ENCODE results near the gene EXOC3L4. TPM values are rescaled to one million over a fixed set of nuclear protein-coding genes. Genes with fewer than 3 reads are reported as not detected.
A peak's percentile ranks its signal among the peaks of the same experiment; 100 is the strongest.

The EXOC3L4 gene
- total and polyA plus RNA-seq, 4 experiments from 2014 or later, result not detected

DNA sequence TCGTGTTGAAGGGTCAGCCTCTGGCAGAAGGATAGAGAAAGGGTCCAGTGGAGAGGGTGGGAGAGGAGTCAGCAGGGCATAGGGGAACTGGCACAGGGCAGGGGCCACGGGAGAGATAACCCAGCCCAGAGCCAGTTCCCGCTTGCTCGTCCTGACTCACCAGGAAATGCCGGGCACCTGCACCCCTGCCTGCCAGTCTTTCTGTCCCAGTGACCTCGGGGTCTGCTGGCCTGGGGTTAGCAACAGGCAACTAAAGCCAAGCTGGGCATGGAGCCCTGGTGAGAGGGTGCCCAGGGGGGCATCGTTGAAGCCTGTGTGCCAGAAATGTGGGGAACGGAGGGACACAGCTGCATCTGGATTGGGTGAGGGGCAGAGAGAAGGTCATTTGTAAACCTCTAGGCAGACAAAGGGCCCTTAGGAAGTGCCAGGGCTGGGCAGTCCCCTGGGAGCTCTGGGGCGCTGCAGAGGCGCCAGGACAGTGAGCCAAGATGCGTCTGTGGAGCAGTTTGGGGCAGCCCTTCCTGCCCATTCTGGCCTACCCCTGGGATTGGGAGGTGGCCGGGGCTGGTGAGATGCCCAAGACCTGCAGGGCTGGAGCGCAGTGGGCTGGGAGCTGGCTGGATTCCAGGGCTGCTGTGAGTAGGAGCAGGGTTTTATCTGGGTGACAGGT lies 34.2 kb downstream of the EXOC3L4 start:
- ChIA-PET POLR2A (ENCODE audit: partially characterized antibody) (no interaction called here), CTCF (ENCODE audit: partially characterized antibody) (no interaction called here)
- H3K4me1 ChIP-seq (ENCODE audit: insufficient read depth, low read length), result peaks cover 5% of the 10 kb centered on the region
- H3K9me3 ChIP-seq (ENCODE audit: control insufficient read depth in 1 of 2, low read length in 2 of 2), result no peaks in the 10 kb centered on the region
- Mint-ChIP-seq H3K4me3 (no peak overlapping the region), H3K4me1 (peaks cover 0 to 1% (median 0%) of the 10 kb centered on the region in 4 donors), H3K36me3 (no peaks in the 10 kb centered on the region), H3K27ac (no peak overlapping the region), H3K9me3 (no peaks in the 10 kb centered on the region), H3K27me3 (peaks cover 7 to 8% of the 10 kb centered on the region in 2 donors)
- H3K27ac ChIP-seq (ENCODE audit: low read depth, low read length), result no peak overlapping the region
- intact Hi-C loops (cut with micrococcal nuclease), result no loop called here
- no peak for DNase-seq
- H3K27me3 ChIP-seq (ENCODE audit: insufficient read depth, low read length), result peaks cover 6% of the 10 kb centered on the region
- H3K4me3 ChIP-seq (ENCODE audit: low read length in 2 of 2), result no peak overlapping the region
- H3K36me3 ChIP-seq (ENCODE audit: insufficient read depth, low read length), result no peaks in the 10 kb centered on the region

DNA sequence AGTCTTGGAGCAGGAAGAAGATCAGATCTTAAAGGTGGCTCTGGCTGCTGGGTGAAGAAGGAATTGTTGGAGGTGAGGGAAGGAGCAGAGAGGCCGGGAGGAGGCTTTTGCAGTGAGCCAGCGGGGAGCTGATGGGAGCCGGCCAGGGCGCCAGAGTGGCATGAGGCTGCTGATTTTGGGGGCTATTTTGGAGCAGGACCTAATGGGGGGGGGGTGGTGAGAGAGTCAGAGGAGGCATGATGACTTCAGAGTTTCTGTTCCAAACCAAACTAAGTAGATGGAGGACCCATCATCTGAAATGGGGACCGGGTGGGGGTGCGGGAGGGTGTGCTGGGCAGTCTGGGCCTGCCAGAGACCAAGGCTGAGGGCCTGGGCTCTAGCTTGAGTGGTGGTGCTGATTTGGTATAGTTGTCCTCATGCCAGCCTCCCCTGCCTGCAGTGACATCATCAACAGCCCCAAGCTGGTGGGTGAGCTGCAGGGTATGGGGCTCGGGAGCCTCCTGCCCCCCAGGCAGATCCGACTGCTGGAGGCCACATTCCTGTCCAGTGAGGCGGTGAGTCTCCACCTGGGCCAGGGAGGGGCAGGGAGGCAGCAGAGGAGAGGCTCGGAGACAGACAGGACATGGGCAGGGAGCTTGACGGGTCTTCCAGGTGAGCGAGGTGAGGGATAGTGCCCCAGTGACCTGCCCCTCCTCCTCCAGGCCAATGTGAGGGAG lies 34.9 kb downstream of the EXOC3L4 start:
- no peaks in the 10 kb centered on the region for H3K4me1 ChIP-seq (ENCODE audit: insufficient read depth, low read length)
- Mint-ChIP-seq H3K27ac (no peak overlapping the region), H3K27me3 (peaks cover 3 to 4% of the 10 kb centered on the region in 2 donors), H3K4me3 (no peak overlapping the region), H3K9me3 (no peaks in the 10 kb centered on the region), H3K4me1 (no peaks in the 10 kb centered on the region), H3K36me3 (no peaks in the 10 kb centered on the region)
- CTCF ChIA-PET (ENCODE audit: partially characterized antibody), result no interaction called here
- H3K27me3 ChIP-seq (ENCODE audit: insufficient read depth, low read length), result no peaks in the 10 kb centered on the region
- no peak overlapping the region for H3K4me3 ChIP-seq (ENCODE audit: low read length in 2 of 2)
- no peak for DNase-seq
- H3K36me3 ChIP-seq (ENCODE audit: insufficient read depth, low read length), result no peaks in the 10 kb centered on the region
- intact Hi-C loops (cut with micrococcal nuclease), result no loop called here
- POLR2A ChIA-PET (ENCODE audit: partially characterized antibody), result no interaction called here
- no peaks in the 10 kb centered on the region for H3K9me3 ChIP-seq (ENCODE audit: control insufficient read depth in 1 of 2, low read length in 2 of 2)
- H3K27ac ChIP-seq (ENCODE audit: low read depth, low read length), result no peak overlapping the region

DNA sequence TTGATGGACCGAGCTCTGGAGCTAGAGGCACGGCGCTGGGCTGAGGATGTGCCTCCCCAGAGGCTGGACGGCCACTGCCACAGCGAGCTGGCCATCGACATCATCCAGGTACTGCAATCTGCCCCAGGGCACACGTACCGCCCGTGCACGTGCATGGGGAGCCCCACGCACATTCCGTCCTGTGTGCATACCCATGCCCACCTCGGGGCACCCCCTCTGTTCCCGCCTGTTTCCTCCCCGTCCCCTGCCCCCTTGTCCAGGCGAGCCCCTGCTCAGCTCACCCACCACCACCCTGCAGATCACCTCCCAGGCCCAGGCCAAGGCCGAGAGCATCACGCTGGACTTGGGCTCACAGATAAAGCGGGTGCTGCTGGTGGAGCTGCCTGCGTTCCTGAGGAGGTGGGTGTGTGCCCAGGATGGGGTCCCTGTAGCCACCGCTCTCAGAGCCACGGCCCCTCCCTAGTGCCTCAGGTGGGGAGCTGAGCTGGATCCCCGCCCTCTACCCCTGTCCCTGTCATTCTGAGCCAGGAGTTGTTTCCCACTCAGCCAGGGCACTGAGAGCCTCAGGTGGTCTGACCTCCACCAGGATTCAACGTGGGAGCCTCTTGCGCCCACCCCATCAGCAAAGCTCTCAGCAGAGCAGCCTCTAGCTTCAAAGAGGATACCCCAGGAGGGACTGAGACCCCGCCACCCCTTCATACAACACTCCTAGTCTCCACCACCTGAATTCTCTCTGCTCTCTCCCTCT lies 35.7 kb downstream of the EXOC3L4 start:
- H3K4me1 ChIP-seq (ENCODE audit: insufficient read depth, low read length), result no peaks in the 10 kb centered on the region
- Mint-ChIP-seq H3K27ac (no peak overlapping the region), H3K4me1 (no peaks in the 10 kb centered on the region), H3K27me3 (peaks cover 3 to 4% of the 10 kb centered on the region in 2 donors), H3K9me3 (no peaks in the 10 kb centered on the region), H3K36me3 (no peaks in the 10 kb centered on the region), H3K4me3 (no peak overlapping the region)
- no peak for DNase-seq
- no peak overlapping the region for H3K4me3 ChIP-seq (ENCODE audit: low read length in 2 of 2)
- intact Hi-C loops (cut with micrococcal nuclease), result no loop called here
- no peaks in the 10 kb centered on the region for H3K36me3 ChIP-seq (ENCODE audit: insufficient read depth, low read length)
- no peaks in the 10 kb centered on the region for H3K9me3 ChIP-seq (ENCODE audit: control insufficient read depth in 1 of 2, low read length in 2 of 2)
- H3K27me3 ChIP-seq (ENCODE audit: insufficient read depth, low read length), result no peaks in the 10 kb centered on the region
- H3K27ac ChIP-seq (ENCODE audit: low read depth, low read length), result no peak overlapping the region
- POLR2A ChIA-PET (ENCODE audit: partially characterized antibody), result no interaction called here
- CTCF ChIA-PET (ENCODE audit: partially characterized antibody), result no interaction called here

DNA sequence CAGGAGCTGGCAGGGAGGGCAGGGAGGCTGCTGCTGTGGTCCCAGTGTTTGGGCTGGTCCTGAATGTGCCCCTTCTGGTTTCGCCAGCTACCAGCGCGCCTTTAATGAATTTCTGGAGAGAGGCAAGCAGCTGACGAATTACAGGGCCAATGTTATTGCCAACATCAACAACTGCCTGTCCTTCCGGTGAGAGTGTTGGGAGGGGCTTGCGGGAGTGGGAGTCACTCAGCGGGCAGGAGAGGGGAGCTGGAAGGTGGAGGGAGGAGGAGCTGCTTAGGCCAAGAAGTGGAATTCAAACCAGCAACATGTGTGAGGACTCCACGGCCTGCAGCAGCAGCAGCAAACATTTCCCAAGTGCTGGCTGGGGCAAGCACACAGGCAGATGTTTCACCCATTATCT lies 36.4 kb downstream of the EXOC3L4 start:
- Mint-ChIP-seq H3K4me1 (no peaks in the 10 kb centered on the region), H3K27me3 (peaks cover 3 to 4% of the 10 kb centered on the region in 2 donors), H3K4me3 (no peak overlapping the region), H3K36me3 (no peaks in the 10 kb centered on the region), H3K27ac (peak overlapping the region in 1 of 7 donors; percentile 57), H3K9me3 (no peaks in the 10 kb centered on the region)
- intact Hi-C loops (cut with micrococcal nuclease), result no loop called here
- Histone ChIP-seq H3K4me1 (ENCODE audit: insufficient read depth, low read length) (no peaks in the 10 kb centered on the region), H3K27ac (ENCODE audit: low read depth, low read length) (no peak overlapping the region), H3K4me3 (ENCODE audit: low read length in 2 of 2) (no peak overlapping the region), H3K27me3 (ENCODE audit: insufficient read depth, low read length) (no peaks in the 10 kb centered on the region), H3K9me3 (ENCODE audit: control insufficient read depth in 1 of 2, low read length in 2 of 2) (no peaks in the 10 kb centered on the region), H3K36me3 (ENCODE audit: insufficient read depth, low read length) (no peaks in the 10 kb centered on the region)
- ChIA-PET POLR2A (ENCODE audit: partially characterized antibody) (no interaction called here), CTCF (ENCODE audit: partially characterized antibody) (no interaction called here)
- no peak for DNase-seq

GRCh38 chr14:103131580-103131979 lies 37.1 kb downstream of the EXOC3L4 start:
- Histone ChIP-seq H3K27ac (ENCODE audit: low read depth, low read length) (no peak overlapping the region), H3K4me1 (ENCODE audit: insufficient read depth, low read length) (no peaks in the 10 kb centered on the region), H3K4me3 (ENCODE audit: low read length in 2 of 2) (no peak overlapping the region), H3K36me3 (ENCODE audit: insufficient read depth, low read length) (no peaks in the 10 kb centered on the region), H3K27me3 (ENCODE audit: insufficient read depth, low read length) (no peaks in the 10 kb centered on the region), H3K9me3 (ENCODE audit: control insufficient read depth in 1 of 2, low read length in 2 of 2) (no peaks in the 10 kb centered on the region)
- no peaks in the 10 kb centered on the region for H3K36me3 Mint-ChIP-seq
- no peak overlapping the region for H3K4me3 Mint-ChIP-seq
- POLR2A ChIA-PET (ENCODE audit: partially characterized antibody), result no interaction called here
- peaks cover 3 to 4% of the 10 kb centered on the region in 2 donors for H3K27me3 Mint-ChIP-seq
- no peaks in the 10 kb centered on the region for H3K9me3 Mint-ChIP-seq
- CTCF ChIA-PET (ENCODE audit: partially characterized antibody), result no interaction called here
- no peak for DNase-seq
- no peak overlapping the region for H3K27ac Mint-ChIP-seq
- intact Hi-C loops (cut with micrococcal nuclease), result no loop called here
- H3K4me1 Mint-ChIP-seq, result no peaks in the 10 kb centered on the region

DNA sequence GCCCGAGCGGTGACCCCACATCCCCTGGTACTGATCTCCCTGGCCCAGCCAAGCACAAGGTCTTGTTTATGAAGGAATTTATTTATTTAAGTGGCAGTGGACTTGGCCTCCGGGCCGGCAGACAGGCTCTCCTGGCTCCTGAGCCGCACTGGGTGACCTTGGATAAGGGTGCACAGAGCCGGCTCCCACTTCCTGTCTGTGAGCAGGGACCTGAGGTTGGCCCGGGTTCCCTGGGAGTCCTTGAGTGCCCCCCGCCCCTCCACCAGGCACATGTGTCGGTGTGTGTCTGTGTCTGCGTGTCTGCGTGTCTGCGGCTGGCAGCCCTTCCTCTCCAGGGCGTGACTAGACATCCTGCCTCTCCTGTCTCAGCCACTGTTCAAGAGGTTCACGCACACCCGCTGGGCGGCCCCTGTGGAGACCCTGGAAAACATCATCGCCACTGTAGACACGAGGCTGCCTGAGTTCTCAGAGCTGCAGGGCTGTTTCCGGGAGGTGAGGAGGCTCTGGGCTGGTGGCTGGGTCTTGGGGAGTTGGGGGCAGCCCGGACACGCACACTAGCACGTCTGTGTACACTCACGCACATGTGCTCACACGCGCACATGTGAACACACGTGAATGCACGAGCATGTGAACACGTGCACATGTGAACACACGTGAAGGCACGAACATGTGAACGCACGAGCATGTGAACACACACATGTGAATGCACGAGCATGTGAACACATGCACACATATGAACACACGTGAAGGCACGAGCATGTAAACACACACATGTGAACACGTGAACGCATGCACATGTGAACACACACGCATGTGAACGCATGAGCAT lies 38.1 kb downstream of the EXOC3L4 start:
- no peaks in the 10 kb centered on the region for H3K4me1 ChIP-seq (ENCODE audit: insufficient read depth, low read length)
- no peak overlapping the region for H3K4me3 Mint-ChIP-seq
- H3K4me3 ChIP-seq (ENCODE audit: low read length in 2 of 2), result no peak overlapping the region
- intact Hi-C loops (cut with micrococcal nuclease), result no loop called here
- DNase-seq, result no peak
- no peaks in the 10 kb centered on the region for H3K4me1 Mint-ChIP-seq
- H3K27ac Mint-ChIP-seq, result no peak overlapping the region
- H3K36me3 Mint-ChIP-seq, result no peaks in the 10 kb centered on the region
- H3K27ac ChIP-seq (ENCODE audit: low read depth, low read length), result no peak overlapping the region
- no peaks in the 10 kb centered on the region for H3K27me3 ChIP-seq (ENCODE audit: insufficient read depth, low read length)
- H3K9me3 Mint-ChIP-seq, result no peaks in the 10 kb centered on the region
- peaks cover 3 to 4% of the 10 kb centered on the region in 2 donors for H3K27me3 Mint-ChIP-seq
- CTCF ChIA-PET (ENCODE audit: partially characterized antibody), result no interaction called here
- H3K36me3 ChIP-seq (ENCODE audit: insufficient read depth, low read length), result no peaks in the 10 kb centered on the region
- POLR2A ChIA-PET (ENCODE audit: partially characterized antibody), result no interaction called here
- H3K9me3 ChIP-seq (ENCODE audit: control insufficient read depth in 1 of 2, low read length in 2 of 2), result no peaks in the 10 kb centered on the region

Measured in CD4-positive, alpha-beta memory T cell (primary cell).